Right lobe of liver (tissue), 4 donors: ENCODE data around the gene B4GALT2.

ENCODE experiments used
- POLR2A ChIP-seq: fragments of 450-650 bp; IDR thresholded peaks from one replicate; pipeline ENCODE4 v1.6.1; 2017; ENCODE audit warnings: antibody characterized with exemption, mild to moderate bottlenecking
- TF ChIP-seq, protein P1 (sequence below), 4 donors: fragments of 200-600 bp in 3 of 4; fragments of 450-650 bp in 1 of 4; IDR thresholded peaks; one replicate each; pipeline versions ENCODE4 v1.5.1 to v1.8.0; 2016 to 2022; ENCODE audit warnings: antibody characterized with exemption in 4 of 4, mild to moderate bottlenecking in 2 of 4
- donor health status: DM: no; HTN: no; CAD: no.
- donor health status: DM: no; HTN: no; CAD: no.
- donor health status: DM: no; HTN: yes; CAD: no.

- TF ChIP-seq, protein P1, sequence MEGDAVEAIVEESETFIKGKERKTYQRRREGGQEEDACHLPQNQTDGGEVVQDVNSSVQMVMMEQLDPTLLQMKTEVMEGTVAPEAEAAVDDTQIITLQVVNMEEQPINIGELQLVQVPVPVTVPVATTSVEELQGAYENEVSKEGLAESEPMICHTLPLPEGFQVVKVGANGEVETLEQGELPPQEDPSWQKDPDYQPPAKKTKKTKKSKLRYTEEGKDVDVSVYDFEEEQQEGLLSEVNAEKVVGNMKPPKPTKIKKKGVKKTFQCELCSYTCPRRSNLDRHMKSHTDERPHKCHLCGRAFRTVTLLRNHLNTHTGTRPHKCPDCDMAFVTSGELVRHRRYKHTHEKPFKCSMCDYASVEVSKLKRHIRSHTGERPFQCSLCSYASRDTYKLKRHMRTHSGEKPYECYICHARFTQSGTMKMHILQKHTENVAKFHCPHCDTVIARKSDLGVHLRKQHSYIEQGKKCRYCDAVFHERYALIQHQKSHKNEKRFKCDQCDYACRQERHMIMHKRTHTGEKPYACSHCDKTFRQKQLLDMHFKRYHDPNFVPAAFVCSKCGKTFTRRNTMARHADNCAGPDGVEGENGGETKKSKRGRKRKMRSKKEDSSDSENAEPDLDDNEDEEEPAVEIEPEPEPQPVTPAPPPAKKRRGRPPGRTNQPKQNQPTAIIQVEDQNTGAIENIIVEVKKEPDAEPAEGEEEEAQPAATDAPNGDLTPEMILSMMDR (IDR thresholded peaks at IDR 0.05) = no peak
- TF ChIP-seq POLR2A = no peak
These were observed 3.8 kb downstream of the B4GALT2 start for GRCh38 chr1:43982808-43983207.
